Karpas-422 (cell line): ENCODE measurements around the gene PRKCB. TPM values are rescaled to one million over a fixed set of nuclear protein-coding genes. Genes with fewer than 3 reads are reported as not detected.

Experiments
- DNase-seq: peaks from one replicate; pipeline ENCODE4 v3.0.0-alpha.2; 2015
- H2AFZ ChIP-seq: fragments of 200-600 bp; sonication (generic); 2 replicates; pipeline ENCODE4 v1.6.1; 2014; ENCODE audit warnings: antibody characterized with exemption, low read length, mixed read lengths
- H3K27ac ChIP-seq: fragments of 200-600 bp; sonication (generic); 2 replicates; pipeline ENCODE4 v1.5.1; 2014; ENCODE audit warnings: mild to moderate bottlenecking, low read length, moderate library complexity
- H3K27me3 ChIP-seq: fragments of 200-600 bp; sonication (generic); 2 replicates; pipeline ENCODE4 v1.6.1; 2014; ENCODE audit warnings: low read length, mixed read lengths
- H3K36me3 ChIP-seq: fragments of 200-600 bp; sonication (generic); 2 replicates; pipeline ENCODE4 v1.6.1; 2014; ENCODE audit warnings: low read length, mixed read lengths; ENCODE audit not compliant: insufficient read depth
- H3K4me1 ChIP-seq: fragments of 200-600 bp; sonication (generic); 2 replicates; pipeline ENCODE4 v1.6.1; 2014; ENCODE audit warnings: mild to moderate bottlenecking, low read length, mixed read lengths
- H3K4me2 ChIP-seq: fragments of 200-600 bp; sonication (generic); 2 replicates; pipeline ENCODE4 v1.6.1; 2014; ENCODE audit warnings: low read length, low read depth, mild to moderate bottlenecking; ENCODE audit not compliant: poor library complexity, severe bottlenecking
- H3K4me3 ChIP-seq: fragments of 200-600 bp; sonication (generic); 2 replicates; pipeline ENCODE4 v1.5.1; 2014; ENCODE audit warnings: mild to moderate bottlenecking, antibody characterized with exemption, low read length, mixed read lengths
- H3K79me2 ChIP-seq: fragments of 200-600 bp; sonication (generic); 2 replicates; pipeline ENCODE4 v1.6.1; 2014; ENCODE audit warnings: mild to moderate bottlenecking, low read length, mixed read lengths
- H3K9ac ChIP-seq: fragments of 200-600 bp; sonication (generic); 2 replicates; pipeline ENCODE4 v1.6.0; 2014; ENCODE audit warnings: low read length
- H3K9me2 ChIP-seq: fragments of 200-600 bp; sonication (generic), shearing (Covaris generic); replicated peaks from 2 replicates; pipeline ENCODE4 v1.6.0; 2014; ENCODE audit warnings: mild to moderate bottlenecking, low read length, moderate library complexity; ENCODE audit not compliant: insufficient read depth
- H3K9me3 ChIP-seq: fragments of 300-700, 200-600 bp; sonication (generic); 2 replicates; pipeline ENCODE4 v1.6.1; 2014; ENCODE audit warnings: low read length, mixed read lengths
- H4K20me1 ChIP-seq: fragments of 200-600 bp; sonication (generic); 2 replicates; pipeline ENCODE4 v1.6.1; 2014; ENCODE audit warnings: mild to moderate bottlenecking, antibody characterized with exemption, low read length, low read depth; ENCODE audit not compliant: insufficient read depth
- total RNA-seq: library from RNA; depleted of rRNA; stranded (reverse); fragments of >200 nt; shearing (Covaris generic); gene quantifications from 2 replicates; pipeline ENCODE4 v1.2.3, GENCODE V29; 2014; ENCODE audit warnings: low replicate concordance

Gene PRKCB
- total RNA-seq, 1 experiment from 2014 or later, result 21.7 TPM

GRCh38 chr16:24052329-24053098, 216.7 kb downstream of the PRKCB start:
- H4K20me1 ChIP-seq, result no peaks in the 10 kb centered on the region
- H3K27me3 ChIP-seq, result no peaks in the 10 kb centered on the region
- H3K4me3 ChIP-seq, result no peak overlapping the region
- H3K4me2 ChIP-seq, result no peak overlapping the region
- no peaks in the 10 kb centered on the region for H3K79me2 ChIP-seq
- no peaks in the 10 kb centered on the region for H3K9me3 ChIP-seq
- no peaks in the 10 kb centered on the region for H3K9me2 ChIP-seq
- no peak overlapping the region for H3K9ac ChIP-seq
- DNase-seq, result no peak
- no peak overlapping the region for H2AFZ ChIP-seq
- 0 out of 2 replicates have a peak, but pooled peaks cover 2% of the 10 kb centered on the region for H3K4me1 ChIP-seq
- no peaks in the 10 kb centered on the region for H3K36me3 ChIP-seq
- H3K27ac ChIP-seq, result no peak overlapping the region

- Histone ChIP-seq H3K4me3 (no peak overlapping the region), H3K9ac (no peak overlapping the region), H3K9me3 (no peaks in the 10 kb centered on the region), H3K36me3 (no peaks in the 10 kb centered on the region), H4K20me1 (no peaks in the 10 kb centered on the region), H3K27me3 (no peaks in the 10 kb centered on the region), H3K4me2 (no peak overlapping the region), H2AFZ (no peak overlapping the region), H3K4me1 (0 out of 2 replicates have a peak, but pooled peaks cover 2% of the 10 kb centered on the region), H3K9me2 (no peaks in the 10 kb centered on the region), H3K27ac (no peak overlapping the region), H3K79me2 (no peaks in the 10 kb centered on the region)
- no peak for DNase-seq
Observed at GRCh38 chr16:24053099-24053946, 217.5 kb downstream of the PRKCB start.

- Histone ChIP-seq H3K4me2 (no peak overlapping the region), H3K36me3 (no peaks in the 10 kb centered on the region), H3K4me3 (no peak overlapping the region), H3K79me2 (no peaks in the 10 kb centered on the region), H3K9me3 (no peaks in the 10 kb centered on the region), H4K20me1 (no peaks in the 10 kb centered on the region), H3K9ac (no peak overlapping the region), H3K4me1 (0 out of 2 replicates have a peak, but pooled peaks cover 2% of the 10 kb centered on the region), H3K27ac (no peak overlapping the region), H3K9me2 (no peaks in the 10 kb centered on the region), H3K27me3 (no peaks in the 10 kb centered on the region), H2AFZ (no peak overlapping the region)
- no peak for DNase-seq
Observed at GRCh38 chr16:24054741-24055491, 219.1 kb downstream of the PRKCB start.

GRCh38 chr16:24062270-24062817, 226.6 kb downstream of the PRKCB start:
- no peak overlapping the region for H3K4me2 ChIP-seq
- no peaks in the 10 kb centered on the region for H3K9me3 ChIP-seq
- H3K27me3 ChIP-seq, result no peaks in the 10 kb centered on the region
- H3K36me3 ChIP-seq, result no peaks in the 10 kb centered on the region
- H3K79me2 ChIP-seq, result no peaks in the 10 kb centered on the region
- no peak overlapping the region for H2AFZ ChIP-seq
- H3K9me2 ChIP-seq, result no peaks in the 10 kb centered on the region
- no peak overlapping the region for H3K4me3 ChIP-seq
- DNase-seq, result no peak
- H3K4me1 ChIP-seq, result no peaks in the 10 kb centered on the region
- H4K20me1 ChIP-seq, result no peaks in the 10 kb centered on the region
- no peak overlapping the region for H3K9ac ChIP-seq
- H3K27ac ChIP-seq, result no peak overlapping the region

GRCh38 chr16:24069036-24069590, 233.3 kb downstream of the PRKCB start:
- Histone ChIP-seq H3K4me3 (no peak overlapping the region), H3K9me3 (no peaks in the 10 kb centered on the region), H3K4me2 (no peak overlapping the region), H3K27ac (no peak overlapping the region), H3K4me1 (peaks cover 15% of the 10 kb centered on the region), H3K9ac (no peak overlapping the region), H4K20me1 (no peaks in the 10 kb centered on the region), H2AFZ (no peak overlapping the region), H3K9me2 (no peaks in the 10 kb centered on the region), H3K36me3 (no peaks in the 10 kb centered on the region), H3K79me2 (no peaks in the 10 kb centered on the region), H3K27me3 (no peaks in the 10 kb centered on the region)
- no peak for DNase-seq

- H3K79me2 ChIP-seq, result no peaks in the 10 kb centered on the region
- no peaks in the 10 kb centered on the region for H4K20me1 ChIP-seq
- H3K9me2 ChIP-seq, result no peaks in the 10 kb centered on the region
- no peak overlapping the region for H2AFZ ChIP-seq
- peaks cover 19% of the 10 kb centered on the region for H3K4me1 ChIP-seq
- H3K9me3 ChIP-seq, result no peaks in the 10 kb centered on the region
- H3K4me3 ChIP-seq, result no peak overlapping the region
- DNase-seq, result peak; percentile 88
- no peak overlapping the region for H3K4me2 ChIP-seq
- no peaks in the 10 kb centered on the region for H3K27me3 ChIP-seq
- H3K27ac ChIP-seq, result no peak overlapping the region
- H3K9ac ChIP-seq, result no peak overlapping the region
- H3K36me3 ChIP-seq, result no peaks in the 10 kb centered on the region
Observed at GRCh38 chr16:24070851-24071250, 235.1 kb downstream of the PRKCB start.

GRCh38 chr16:24071666-24072360, 236.0 kb downstream of the PRKCB start:
- no peak for DNase-seq
- peaks cover 29% of the 10 kb centered on the region for H3K4me1 ChIP-seq
- H3K79me2 ChIP-seq, result no peaks in the 10 kb centered on the region
- H4K20me1 ChIP-seq, result no peaks in the 10 kb centered on the region
- no peaks in the 10 kb centered on the region for H3K27me3 ChIP-seq
- no peak overlapping the region for H2AFZ ChIP-seq
- H3K27ac ChIP-seq, result no peak overlapping the region
- no peaks in the 10 kb centered on the region for H3K9me3 ChIP-seq
- no peak overlapping the region for H3K4me2 ChIP-seq
- no peaks in the 10 kb centered on the region for H3K36me3 ChIP-seq
- H3K9me2 ChIP-seq, result no peaks in the 10 kb centered on the region
- H3K4me3 ChIP-seq, result no peak overlapping the region
- H3K9ac ChIP-seq, result no peak overlapping the region
